Ovary (tissue), 9 donors: ENCODE measurements around the gene CD70. TPM values are rescaled to one million over a fixed set of nuclear protein-coding genes. Genes with fewer than 3 reads are reported as not detected.

ENCODE experiments used
- DNase-seq, 5 donors: peaks; one replicate each; pipeline ENCODE4 v3.0.0-alpha.2; 2019 to 2020
- H3K27ac ChIP-seq, 2 donors: fragments of 200-600 bp; one replicate each; pipeline versions ENCODE4 v1.5.1 to v1.8.0; 2019 to 2022
- H3K27me3 ChIP-seq: fragments of 200-600 bp; one replicate; pipeline ENCODE4 v1.8.0; 2022
- H3K36me3 ChIP-seq: fragments of 200-600 bp; sonication (generic); one replicate; pipeline ENCODE4 v1.5.1; 2019
- H3K4me1 ChIP-seq: one replicate; pipeline ENCODE4 v1.8.1; 2013; ENCODE audit warnings: mild to moderate bottlenecking, moderate library complexity; ENCODE audit not compliant: insufficient read depth
- H3K4me3 ChIP-seq: fragments of 200-600 bp; sonication (generic); one replicate; pipeline ENCODE4 v1.5.1; 2017
- H3K9me3 ChIP-seq, 2 donors: fragments of 200-600 bp in 1 of 2; sonication (generic) in 1 of 2; one replicate each; pipeline versions ENCODE4 v1.5.1 to v1.8.1; 2013 to 2019; ENCODE audit warnings: mild to moderate bottlenecking in 1 of 2, moderate library complexity in 1 of 2
- EP300 ChIP-seq: sonication (generic); formaldehyde crosslinking; IDR thresholded peaks from one replicate; pipeline ENCODE4 v1.6.1; 2017; ENCODE audit warnings: antibody characterized with exemption
- POLR2A ChIP-seq: fragments of 450-650 bp; IDR thresholded peaks from one replicate; pipeline ENCODE4 v1.6.1; 2017; ENCODE audit warnings: antibody characterized with exemption, mild to moderate bottlenecking, moderate library complexity
- WGBS, 3 donors: extraction: QIAGEN DNeasy Blood & Tissue Kit in 1 of 3; methylation state at CpG; one replicate each; pipeline versions ENCODE4 v1.1.5 to v1.1.7; 2013 to 2017; 5-methylcytosine and 5-hydroxymethylcytosine counted together
- intact Hi-C, 4 donors: fragments of 100-400 bp; cut with DNase I; formaldehyde crosslinking; loops; one replicate each; pipeline versions ENCODE4 v1.11.0 to v1.15.1; 2022 to 2023
- polyA plus RNA-seq, 2 donors: library from polyadenylated mRNA; stranded (reverse); fragments of 200-250 nt in 1 of 2; fragments of 350-450 nt in 1 of 2; fragmentation: Illumina TruSeq in 1 of 2; extraction: RNeasy Lipid Tissue Mini Kit (QIAGEN cat#74804) in 1 of 2; gene quantifications; one replicate each; pipeline ENCODE4 v1.2.3, GENCODE V29; 2013 to 2014
- total RNA-seq, 7 donors: library from RNA; depleted of rRNA in 2 of 7; stranded (reverse); fragments of >200 nt in 2 of 7; fragmentation: NEBNext Ultra II Directional in 3 of 7; extraction: Animal tissue kit (Norgen Biotek cat#: 25700) in 3 of 7; gene quantifications; one replicate each; pipeline versions ENCODE4 v1.1.0 to v1.2.4, GENCODE V29; 2016 to 2023
- TF ChIP-seq, protein P1 (sequence below), 3 donors: fragments of 450-650 bp in 2 of 3; fragments of 200-600 bp in 1 of 3; IDR thresholded peaks; one replicate each; pipeline versions ENCODE4 v1.5.1 to v1.8.0; 2016 to 2022; ENCODE audit warnings: antibody characterized with exemption in 3 of 3, mild to moderate bottlenecking in 1 of 3
- donor health status: DM: no; HTN: no; CAD: no; lungs with moderate emphysema.
- donor health status: DM: no; HTN: no; CAD: no.
- donor health status: Bipolar disorder and iron deficiency.
- donor health status: DM: yes; HTN: yes; CAD: no.
- donor health status: DM: no; HTN: no; CAD: no.
- donor health status: DM: yes; HTN: yes; CAD: no.

Gene CD70
- total and polyA plus RNA-seq, 9 donors, result 0.31 TPM; not detected in 8

DNA sequence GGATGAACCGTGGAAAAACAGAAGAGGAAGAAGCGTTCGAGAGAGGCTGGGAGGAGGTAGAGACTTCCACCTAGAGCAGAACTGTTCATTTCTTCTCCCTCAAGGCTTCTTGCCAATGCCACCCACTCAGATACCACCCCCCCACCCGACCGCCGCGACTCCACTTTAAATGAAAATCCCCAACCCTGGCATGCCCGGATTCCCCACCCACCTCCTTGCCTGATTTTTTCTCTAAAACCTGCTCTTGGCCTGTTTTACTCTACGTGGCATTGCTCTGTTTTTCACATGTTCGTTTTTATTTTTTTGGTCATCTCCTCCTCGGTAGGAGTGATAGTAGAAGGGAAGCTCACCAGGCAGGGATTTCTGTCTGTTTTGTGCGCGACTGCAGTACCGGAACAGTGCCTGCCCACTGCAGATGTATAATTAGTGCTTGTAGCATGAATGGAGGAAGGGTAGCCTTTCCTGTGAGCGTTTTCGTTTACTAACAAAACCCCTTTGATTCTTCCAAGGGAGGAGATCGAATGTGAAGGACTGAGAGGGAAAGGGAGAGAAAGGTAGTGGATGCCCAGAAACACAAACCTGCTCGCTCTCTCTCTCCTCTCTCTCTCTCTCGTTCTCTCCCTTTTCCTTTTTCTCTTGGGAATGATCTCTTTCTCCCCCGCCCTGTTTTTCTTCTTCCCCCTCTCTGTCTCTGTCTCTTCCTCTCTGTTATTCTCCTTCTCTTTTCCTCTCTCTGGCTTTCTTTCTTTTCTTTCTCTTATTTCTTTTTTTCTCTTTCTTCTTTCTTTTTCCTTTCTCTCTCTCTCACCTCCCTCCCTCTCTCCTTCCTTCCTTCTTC, 2.2 kb downstream of the CD70 start:
- no peak overlapping the region for H3K27ac ChIP-seq
- TF ChIP-seq POLR2A, result no peak
- no peak for TF ChIP-seq EP300
- TF ChIP-seq, protein P1, sequence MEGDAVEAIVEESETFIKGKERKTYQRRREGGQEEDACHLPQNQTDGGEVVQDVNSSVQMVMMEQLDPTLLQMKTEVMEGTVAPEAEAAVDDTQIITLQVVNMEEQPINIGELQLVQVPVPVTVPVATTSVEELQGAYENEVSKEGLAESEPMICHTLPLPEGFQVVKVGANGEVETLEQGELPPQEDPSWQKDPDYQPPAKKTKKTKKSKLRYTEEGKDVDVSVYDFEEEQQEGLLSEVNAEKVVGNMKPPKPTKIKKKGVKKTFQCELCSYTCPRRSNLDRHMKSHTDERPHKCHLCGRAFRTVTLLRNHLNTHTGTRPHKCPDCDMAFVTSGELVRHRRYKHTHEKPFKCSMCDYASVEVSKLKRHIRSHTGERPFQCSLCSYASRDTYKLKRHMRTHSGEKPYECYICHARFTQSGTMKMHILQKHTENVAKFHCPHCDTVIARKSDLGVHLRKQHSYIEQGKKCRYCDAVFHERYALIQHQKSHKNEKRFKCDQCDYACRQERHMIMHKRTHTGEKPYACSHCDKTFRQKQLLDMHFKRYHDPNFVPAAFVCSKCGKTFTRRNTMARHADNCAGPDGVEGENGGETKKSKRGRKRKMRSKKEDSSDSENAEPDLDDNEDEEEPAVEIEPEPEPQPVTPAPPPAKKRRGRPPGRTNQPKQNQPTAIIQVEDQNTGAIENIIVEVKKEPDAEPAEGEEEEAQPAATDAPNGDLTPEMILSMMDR (IDR thresholded peaks at IDR 0.05), result no peak
- no peaks in the 10 kb centered on the region for H3K27me3 ChIP-seq
- no peaks in the 10 kb centered on the region for H3K36me3 ChIP-seq
- no peaks in the 10 kb centered on the region for H3K9me3 ChIP-seq
- no peak for DNase-seq
- intact Hi-C loops, result no loop called here
- 1 to 4% (median 3%) methylated on average over 20 of the region's 20 CpGs for WGBS, 3 donors
- H3K4me1 ChIP-seq, result no peaks in the 10 kb centered on the region
- H3K4me3 ChIP-seq, result no peak overlapping the region

DNA sequence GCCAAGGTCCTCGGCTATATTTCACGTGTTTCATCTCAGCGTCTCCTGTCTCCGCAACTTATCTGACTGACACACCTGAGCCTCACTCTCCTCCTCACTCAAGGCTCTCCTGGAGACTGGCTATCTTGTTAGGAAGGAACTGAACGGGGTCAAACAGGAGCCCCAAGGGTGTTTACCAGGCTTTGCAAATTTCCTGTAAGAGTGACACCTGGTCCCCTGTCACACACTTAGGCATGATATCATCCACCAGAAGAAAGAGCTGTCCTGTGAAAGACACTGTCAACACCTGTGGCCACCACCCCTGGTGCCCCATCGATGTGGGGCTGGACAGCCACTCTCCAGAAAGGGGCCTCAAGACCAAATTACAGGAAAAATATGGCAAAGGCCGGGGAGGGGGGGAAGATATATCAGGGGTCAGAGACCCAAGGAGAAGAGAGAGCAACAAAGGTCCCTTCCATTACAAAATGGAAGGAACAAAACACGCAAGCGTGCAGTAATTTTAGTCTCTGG, 2.9 kb downstream of the CD70 start:
- Histone ChIP-seq H3K4me3 (no peak overlapping the region), H3K27me3 (no peaks in the 10 kb centered on the region), H3K9me3 (no peaks in the 10 kb centered on the region), H3K36me3 (no peaks in the 10 kb centered on the region), H3K27ac (no peak overlapping the region), H3K4me1 (no peaks in the 10 kb centered on the region)
- intact Hi-C loops, result no loop called here
- 3 to 6% (median 5%) methylated on average over 9 of the region's 9 CpGs for WGBS, 3 donors
- TF ChIP-seq POLR2A (no peak), EP300 (no peak)
- TF ChIP-seq, protein P1 (IDR thresholded peaks at IDR 0.05), result no peak
- no peak for DNase-seq

DNA sequence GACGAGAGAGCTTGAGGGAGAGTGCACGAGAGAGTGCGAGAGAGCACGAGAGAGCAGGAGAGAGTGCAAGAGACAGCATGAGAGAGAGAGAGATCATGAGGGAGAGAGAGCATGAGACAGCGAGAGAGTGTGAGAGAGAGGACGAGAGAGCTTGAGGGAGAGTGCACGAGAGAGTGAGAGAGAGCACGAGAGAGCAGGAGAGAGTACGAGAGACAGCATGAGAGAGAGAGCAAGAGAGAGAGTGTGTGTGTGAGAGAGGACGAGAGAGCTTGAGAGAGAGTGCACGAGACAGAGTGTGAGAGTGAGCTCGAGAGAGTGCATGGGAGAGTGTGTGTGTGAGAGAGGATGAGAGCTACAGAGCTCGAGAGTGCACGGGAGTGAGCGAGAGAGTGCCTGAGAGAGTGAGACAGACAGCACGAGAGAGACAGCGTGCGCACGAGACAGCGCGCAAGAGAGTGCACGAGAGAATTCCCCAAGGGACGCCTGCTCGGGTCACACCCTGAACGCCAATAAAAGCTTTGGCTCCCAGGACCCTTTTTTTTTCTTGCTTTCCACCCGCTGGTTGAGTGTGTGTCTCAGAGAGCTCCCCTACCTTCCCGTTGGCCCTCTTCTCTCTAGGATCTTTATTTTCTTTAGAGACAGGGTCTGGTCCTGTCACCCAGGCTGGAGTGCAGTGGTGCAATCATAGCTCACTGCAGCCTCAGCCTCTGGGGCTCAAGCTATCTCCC, 3.7 kb downstream of the CD70 start:
- H3K36me3 ChIP-seq, result no peaks in the 10 kb centered on the region
- no peak for TF ChIP-seq EP300
- no peak for DNase-seq
- no peak overlapping the region for H3K27ac ChIP-seq
- no peak overlapping the region for H3K4me3 ChIP-seq
- no peaks in the 10 kb centered on the region for H3K9me3 ChIP-seq
- whole genome bisulfite sequencing, 3 donors, result 1 to 2% (median 1%) methylated on average over 27 of the region's 27 CpGs
- intact Hi-C loops, result no loop called here
- no peaks in the 10 kb centered on the region for H3K27me3 ChIP-seq
- H3K4me1 ChIP-seq, result no peaks in the 10 kb centered on the region

DNA sequence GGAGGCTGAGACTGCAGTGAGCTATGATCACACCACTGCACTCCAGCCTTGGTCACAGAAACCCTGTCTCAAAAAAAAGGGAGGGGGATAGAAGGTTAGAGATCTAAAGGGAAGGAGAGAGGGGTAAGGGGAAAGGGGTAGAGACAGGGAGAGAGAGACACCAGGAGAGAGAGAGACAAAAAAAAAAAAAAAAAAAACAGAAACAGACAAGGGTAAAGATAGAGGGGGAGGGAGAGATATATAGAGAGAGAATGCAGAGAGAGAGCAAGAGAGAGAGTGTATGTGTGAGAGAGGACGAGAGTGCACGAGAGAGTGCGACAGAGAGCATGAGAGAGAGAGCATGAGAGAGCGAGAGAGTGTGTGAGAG, 4.2 kb downstream of the CD70 start:
- H3K27ac ChIP-seq, result no peak overlapping the region
- no peaks in the 10 kb centered on the region for H3K27me3 ChIP-seq
- no peak for DNase-seq
- no peaks in the 10 kb centered on the region for H3K4me1 ChIP-seq
- no peak overlapping the region for H3K4me3 ChIP-seq
- no peaks in the 10 kb centered on the region for H3K9me3 ChIP-seq
- no peaks in the 10 kb centered on the region for H3K36me3 ChIP-seq
- 1 to 3% (median 2%) methylated on average over 4 of the region's 4 CpGs for WGBS, 3 donors
- TF ChIP-seq EP300 (no peak), POLR2A (no peak)
- TF ChIP-seq, protein P1 (IDR thresholded peaks at IDR 0.05), result no peak
- intact Hi-C loops, result no loop called here
